Measurements from ENCODE around the gene TMA7B. TPM values are rescaled to one million over a fixed set of nuclear protein-coding genes. Genes with fewer than 3 reads are reported as not detected.
A peak's percentile ranks its signal among the peaks of the same experiment; 100 is the strongest.

The TMA7B gene
- total RNA-seq, 1 experiment from 2014 or later = not detected

- no peak for DNase-seq (ENCODE audit: low read depth)
Measured at GRCh38 chr22:39952347-39952746, 7.8 kb upstream of the TMA7B start.

DNA sequence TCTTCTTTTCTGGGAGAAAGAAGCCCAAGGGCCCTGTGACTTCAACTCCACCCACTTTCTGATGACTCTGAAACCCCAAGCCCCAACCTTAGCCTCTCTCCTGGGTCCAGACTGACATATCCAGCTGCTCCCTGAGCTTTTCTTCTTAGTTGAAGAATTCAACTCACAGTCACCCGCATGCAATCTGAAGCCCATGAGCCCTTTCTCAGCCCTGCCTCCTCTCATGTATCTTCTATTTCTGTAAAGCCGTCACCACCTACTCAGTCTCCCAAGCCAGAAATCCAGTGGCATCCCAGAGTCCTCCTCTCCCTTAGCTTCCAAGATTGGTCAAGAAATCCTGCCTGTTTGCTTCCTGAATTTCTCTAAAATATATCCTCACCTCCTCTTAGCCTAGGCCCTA lies 7.1 kb upstream of the TMA7B start:
- no peak for DNase-seq (ENCODE audit: low read depth)

GRCh38 chr22:39954584-39955055 lies 5.6 kb upstream of the TMA7B start:
- peak; percentile 87 for DNase-seq (ENCODE audit: low read depth)

- DNase-seq (ENCODE audit: low read depth) = no peak
Measured at GRCh38 chr22:39955675-39956074, 4.5 kb upstream of the TMA7B start.

GRCh38 chr22:39956932-39957664 lies 3.1 kb upstream of the TMA7B start:
- peak; percentile 28 for DNase-seq (ENCODE audit: low read depth)

DNA sequence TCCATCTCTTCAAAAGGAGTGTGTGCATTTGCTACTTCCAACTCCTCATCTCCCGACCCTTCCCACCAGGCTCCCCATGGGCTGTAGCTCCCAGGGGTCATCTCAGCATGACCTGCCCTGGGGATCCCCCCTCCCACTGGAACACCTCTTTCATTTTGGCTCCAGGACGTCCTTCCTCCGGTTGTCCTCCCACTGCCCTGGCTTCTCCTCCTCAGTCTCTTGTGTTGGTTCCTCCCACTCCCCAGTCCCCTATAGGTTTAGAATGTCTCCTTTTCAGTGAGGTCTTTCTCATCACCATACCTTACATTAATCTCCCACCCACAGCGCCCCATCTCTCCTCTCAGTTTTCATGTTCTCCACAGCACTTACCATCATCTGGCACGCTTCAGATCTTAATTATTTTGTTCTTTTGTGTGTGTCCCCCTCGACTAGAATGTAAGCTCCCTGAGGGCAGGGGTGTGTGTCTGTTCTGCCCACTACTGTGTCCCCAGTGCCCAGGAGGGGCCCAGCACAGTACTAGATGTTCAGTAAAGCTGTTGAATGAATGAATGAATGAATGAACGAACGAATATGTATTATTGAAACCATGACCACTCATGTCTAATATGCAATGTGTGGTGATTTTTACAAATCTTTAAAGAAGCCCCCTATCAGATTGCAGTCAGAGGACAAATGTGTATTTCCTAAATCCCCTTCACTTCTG lies 2.0 kb upstream of the TMA7B start:
- DNase-seq (ENCODE audit: low read depth) = no peak

DNA sequence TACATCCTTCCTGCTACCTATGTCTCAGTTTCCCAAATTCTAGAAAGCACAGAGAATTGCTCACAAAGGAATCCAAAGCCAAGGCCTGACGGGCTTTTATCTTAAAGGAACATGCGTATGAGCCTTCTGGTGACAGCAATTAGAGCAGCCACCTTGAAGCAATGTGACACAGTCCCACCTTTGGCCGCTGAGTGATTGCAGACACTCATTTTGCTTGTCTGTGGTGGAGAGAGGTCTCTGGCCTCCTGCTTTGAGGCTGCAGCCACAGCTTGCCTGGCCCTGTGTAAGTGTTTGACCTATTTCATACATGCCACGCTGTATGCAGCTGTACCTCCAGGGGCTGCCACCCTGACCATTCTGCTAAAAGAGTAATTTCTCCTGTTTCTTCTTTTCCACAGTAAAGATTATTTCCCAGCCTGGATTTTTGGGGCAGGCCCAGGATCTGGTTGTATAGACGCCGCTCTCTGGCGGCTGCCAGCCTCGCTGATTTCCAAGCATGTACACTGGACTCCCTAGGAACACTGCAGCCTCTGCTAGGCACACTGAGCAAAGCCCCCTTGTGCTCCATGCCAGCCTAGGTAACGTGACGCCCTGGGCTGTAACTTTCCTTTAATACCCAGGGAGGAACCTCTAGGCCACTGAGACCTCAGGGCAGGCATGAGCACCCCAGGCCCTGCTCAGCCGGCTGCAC lies 1.1 kb upstream of the TMA7B start:
- DNase-seq (ENCODE audit: low read depth) = no peak

DNA sequence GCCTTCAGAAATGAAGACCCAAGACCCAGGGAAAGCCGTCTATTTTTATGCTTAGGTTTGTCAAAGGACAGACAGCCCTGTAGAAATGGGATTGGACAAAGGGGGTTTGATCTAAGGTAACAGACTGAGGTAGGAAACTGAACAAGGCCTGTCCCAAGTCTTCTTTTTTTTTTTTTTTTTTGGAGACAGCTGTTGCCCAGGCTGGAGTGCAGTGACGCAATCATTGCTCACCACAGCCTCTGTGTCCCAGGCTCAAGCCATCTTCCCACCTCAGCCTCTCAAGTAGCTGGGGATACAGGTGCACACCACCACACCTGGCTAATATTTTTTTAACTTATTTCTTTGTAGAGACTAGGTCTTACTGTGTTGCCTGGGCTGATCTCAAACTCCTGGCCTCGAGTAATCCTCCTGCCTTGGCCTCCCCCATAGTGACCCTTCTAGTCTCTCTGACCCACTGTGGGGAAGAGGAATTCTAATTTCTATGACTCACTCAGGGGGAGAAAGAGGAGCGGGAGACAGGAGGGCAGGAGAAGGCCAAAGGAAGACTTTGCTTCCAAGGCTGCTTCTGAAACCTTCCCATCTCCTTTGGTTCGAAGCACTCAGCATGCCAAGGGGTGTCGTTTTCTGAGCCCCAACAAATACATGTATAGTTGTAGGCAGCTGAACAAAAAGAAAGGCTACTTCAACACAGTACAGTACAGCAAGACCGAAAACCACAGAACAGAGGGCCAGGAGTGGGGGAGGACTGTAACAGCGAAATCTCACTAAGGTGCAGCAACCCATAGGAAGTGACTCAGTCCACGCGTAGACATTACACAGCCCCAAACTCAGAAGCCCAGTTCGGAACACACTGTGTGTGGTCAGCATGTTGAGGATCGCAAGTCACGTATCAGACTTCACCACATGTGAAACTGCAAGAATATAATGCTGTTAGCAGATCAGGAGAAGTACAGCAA lies 872 bp downstream of the TMA7B start:
- DNase-seq (ENCODE audit: low read depth) = peak; percentile 94

DNA sequence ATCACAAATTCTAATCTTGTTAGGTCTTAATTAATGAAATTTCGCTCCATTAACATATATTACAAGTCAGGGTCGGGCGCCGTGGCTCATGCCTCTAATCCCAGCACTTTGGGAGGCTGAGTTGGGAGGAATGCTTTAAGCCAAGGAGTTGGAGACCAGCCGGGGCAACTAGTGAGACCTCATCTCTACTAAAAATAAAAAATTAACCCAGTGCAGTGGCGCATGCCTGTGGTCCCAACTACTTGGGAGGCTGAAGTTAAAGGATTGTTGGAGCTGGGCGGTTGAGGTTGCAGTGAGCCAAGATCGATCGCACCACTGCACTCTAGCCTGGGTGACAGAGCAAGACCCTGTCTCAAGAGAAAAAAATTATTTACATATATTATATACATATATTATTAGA lies 1.9 kb downstream of the TMA7B start:
- no peak for DNase-seq (ENCODE audit: low read depth)

GRCh38 chr22:39965748-39966147 lies 5.6 kb downstream of the TMA7B start:
- no peak for DNase-seq (ENCODE audit: low read depth)

DNA sequence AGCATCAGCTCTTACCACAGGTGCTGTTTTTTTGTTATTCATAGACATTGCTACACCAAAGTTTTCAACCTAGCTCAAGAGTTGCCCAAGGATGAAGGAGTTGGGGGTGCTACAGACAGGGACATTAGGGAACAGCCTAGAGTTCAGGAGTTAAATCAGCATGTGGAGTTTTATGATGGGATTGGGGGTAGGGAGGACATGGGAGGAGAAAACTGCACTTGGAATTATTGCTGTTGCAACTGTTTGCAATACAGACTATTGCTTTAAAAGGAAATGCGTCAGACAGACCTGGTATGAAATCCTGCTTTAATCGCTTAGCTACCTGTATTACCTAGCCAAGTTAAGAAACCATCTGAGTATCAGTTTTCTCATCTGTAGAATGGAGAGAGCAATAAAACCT lies 6.3 kb downstream of the TMA7B start:
- no peak for DNase-seq (ENCODE audit: low read depth)

DNA sequence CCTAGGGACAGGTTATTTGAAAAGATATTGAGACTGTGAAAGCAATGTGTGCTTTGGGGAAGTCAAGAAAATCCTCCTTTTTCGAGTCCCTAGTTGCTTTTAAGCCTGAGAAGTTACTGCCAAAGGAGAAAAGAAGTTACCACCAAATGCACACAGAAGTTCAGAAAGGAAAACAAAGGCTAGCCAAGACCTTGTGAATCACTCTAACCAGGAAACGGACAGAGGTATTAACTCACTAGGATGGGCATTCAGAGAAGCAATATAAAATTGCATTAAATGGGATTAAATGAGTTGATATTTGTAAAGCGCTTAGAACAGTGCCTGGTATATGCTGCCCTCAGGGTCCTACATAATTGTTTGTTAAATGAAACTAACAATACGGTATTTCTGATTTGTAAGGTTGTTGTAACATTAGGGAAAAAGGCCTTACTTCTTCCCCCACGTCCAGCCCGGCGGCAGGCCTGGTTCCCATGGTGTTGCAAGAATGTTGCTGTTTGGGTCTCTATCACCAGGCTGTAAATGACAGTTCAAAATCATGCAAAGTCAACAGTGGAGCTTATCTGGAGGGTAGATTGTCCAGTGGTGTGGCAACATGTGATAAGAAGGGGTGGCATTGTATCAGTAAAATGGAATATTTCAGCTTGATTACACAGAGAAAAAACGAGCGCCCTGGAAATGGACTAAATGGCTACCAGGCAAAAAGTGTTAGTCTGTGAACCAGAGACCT lies 7.1 kb downstream of the TMA7B start:
- peak; percentile 33 for DNase-seq (ENCODE audit: low read depth)

GRCh38 chr22:39967996-39968972 lies 8.1 kb downstream of the TMA7B start:
- no peak for DNase-seq (ENCODE audit: low read depth)

DNA sequence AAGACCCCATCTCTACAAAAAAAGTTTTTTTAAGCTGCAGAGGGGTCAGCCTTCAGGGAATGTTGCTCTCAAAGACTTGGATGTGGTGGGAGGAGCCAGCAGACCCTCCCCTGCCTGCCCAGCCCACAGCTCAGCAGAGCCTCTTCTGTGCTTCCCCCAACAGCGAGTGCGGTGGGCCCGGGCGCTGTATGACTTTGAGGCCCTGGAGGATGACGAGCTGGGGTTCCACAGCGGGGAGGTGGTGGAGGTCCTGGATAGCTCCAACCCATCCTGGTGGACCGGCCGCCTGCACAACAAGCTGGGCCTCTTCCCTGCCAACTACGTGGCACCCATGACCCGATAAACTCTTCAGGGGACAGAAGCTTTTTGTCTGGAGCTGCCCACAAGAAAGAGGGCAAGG lies 10.5 kb downstream of the TMA7B start:
- no peak for DNase-seq (ENCODE audit: low read depth)

DNA sequence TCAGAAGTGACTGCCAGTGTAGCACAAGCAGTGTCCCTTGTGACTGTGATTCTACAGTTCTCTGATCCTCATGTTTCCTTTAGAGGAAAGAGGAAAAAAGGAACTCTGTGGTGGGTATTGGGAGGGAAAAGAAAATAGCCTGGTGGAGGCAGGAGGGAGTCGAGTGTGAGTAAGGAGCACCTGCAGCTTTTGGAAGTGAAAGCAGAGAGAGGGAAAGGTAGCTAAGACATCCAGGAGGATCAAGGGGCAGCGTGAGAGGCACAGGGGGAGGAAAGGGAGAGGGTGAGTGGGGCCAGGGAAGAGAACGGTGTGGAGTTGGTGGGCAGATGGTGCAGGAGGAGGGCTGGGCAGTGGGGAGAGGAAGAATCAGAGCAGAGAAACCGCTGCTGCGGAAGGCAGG lies 12.4 kb downstream of the TMA7B start:
- DNase-seq (ENCODE audit: low read depth) = no peak

DNA sequence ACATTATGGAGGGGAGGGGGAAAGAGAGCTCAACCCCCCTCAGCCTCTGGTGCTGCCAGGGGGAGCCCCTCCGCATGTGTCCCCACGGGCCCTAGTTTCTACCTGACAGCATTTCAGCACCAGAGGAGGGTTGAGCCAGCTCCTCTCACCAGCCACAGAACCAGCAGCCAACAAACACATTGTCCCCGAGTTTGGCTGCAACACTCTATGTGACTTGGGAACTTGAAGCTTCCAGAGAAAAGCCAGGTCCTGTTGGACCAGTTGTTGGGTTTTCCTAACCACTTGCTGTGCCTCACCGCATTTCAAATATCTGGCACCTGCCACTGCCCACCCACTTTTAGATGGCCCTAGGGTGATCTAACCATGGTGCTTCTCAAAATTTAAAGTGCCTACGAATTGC lies 13.5 kb downstream of the TMA7B start:
- no peak for DNase-seq (ENCODE audit: low read depth)

DNA sequence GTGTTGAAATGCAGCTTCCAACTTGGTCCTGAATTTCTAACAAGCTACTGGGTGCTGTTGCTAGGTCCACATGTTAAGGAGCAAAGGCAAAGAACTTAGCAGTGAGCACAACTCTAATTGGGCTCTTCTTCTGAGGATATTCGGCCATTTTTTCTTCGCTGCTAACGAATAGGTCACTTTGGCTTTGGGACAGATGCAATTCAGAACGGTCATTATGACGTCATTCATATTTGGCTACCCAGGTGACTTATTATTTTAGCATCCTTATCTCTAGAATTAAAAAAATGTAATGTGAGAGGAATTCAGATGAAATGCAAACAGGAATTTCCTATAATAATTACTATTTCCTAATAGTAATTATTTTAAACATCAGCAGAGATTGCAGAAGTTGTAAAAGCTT lies 13.9 kb downstream of the TMA7B start:
- DNase-seq (ENCODE audit: low read depth) = no peak

DNA sequence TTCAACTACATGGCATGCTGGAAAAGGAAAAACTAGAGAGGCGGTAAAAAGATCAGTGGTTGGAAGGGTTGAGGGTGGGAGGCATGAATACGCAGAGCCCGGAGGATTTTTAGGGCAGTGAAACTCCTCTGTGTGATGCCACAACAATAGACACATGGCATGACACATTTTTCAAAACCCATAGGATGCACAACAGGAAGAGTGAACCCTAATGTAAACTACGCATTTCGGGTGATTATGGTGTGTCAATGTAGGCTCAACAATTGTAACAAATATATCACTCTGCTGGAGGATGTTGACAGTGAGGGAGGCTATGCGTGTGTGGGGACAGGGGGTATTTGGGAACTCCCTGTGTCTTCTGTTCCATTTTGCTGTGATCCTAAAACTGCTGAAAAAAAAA lies 18.9 kb downstream of the TMA7B start:
- DNase-seq (ENCODE audit: low read depth) = no peak

GRCh38 chr22:39979458-39979857 lies 19.3 kb downstream of the TMA7B start:
- DNase-seq (ENCODE audit: low read depth) = no peak

- peak; percentile 27 for DNase-seq (ENCODE audit: low read depth)
Measured at GRCh38 chr22:39980596-39980995, 20.4 kb downstream of the TMA7B start.

All from M059J (cell line).